ENCODE data around the gene EEF2K. TPM values are rescaled to one million over a fixed set of nuclear protein-coding genes. Genes with fewer than 3 reads are reported as not detected.

The EEF2K gene
- total and polyA plus RNA-seq, 2 of the 13 experiments (the other 11 are each of a cell fraction or from before 2014, with no cell fraction given): 22.0 to 23.8 TPM

DNA sequence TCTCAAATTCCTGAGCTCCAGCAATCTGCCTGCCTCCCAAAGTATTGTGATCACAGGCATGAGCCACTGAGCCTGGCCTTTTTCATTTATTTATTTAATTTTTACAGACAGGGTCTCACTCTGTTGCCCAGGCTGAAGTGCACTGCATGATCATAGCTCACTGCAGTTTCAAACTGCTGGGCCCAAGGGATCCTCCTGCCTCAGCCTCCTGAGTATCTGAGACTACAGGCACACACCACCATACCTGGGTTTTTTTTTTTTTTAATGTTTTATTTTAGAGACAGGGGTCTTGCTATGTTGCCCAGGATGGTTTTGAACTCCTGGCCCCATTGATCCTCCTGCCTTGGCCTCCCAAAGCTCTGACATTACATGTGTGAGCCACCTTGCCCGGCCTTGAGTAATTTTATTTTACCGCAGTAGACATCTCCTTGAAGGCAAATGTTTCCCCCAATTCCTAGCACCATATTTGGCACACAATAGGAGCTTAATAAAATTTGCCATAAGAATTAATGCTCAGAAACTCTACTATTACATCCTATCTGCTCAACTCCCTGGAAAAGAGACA is 1.9 kb upstream of the EEF2K start (continued):
- TF ChIP-seq, protein P1, sequence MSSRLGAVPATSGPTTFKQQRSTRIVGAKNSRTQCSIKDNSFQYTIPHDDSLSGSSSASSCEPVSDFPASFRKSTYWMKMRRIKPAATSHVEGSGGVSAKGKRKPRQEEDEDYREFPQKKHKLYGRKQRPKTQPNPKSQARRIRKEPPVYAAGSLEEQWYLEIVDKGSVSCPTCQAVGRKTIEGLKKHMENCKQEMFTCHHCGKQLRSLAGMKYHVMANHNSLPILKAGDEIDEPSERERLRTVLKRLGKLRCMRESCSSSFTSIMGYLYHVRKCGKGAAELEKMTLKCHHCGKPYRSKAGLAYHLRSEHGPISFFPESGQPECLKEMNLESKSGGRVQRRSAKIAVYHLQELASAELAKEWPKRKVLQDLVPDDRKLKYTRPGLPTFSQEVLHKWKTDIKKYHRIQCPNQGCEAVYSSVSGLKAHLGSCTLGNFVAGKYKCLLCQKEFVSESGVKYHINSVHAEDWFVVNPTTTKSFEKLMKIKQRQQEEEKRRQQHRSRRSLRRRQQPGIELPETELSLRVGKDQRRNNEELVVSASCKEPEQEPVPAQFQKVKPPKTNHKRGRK (CRISPR knock-in tag; IDR thresholded peaks at IDR 0.05): no peak
- TF ChIP-seq ZNF605 (CRISPR knock-in tag; IDR thresholded peaks at IDR 0.05) (peak; percentile 6; the same call in 1 of the 2 replicates), HOXD1 (CRISPR knock-in tag; IDR thresholded peaks at IDR 0.05) (no peak), NONO (IDR thresholded peaks at IDR 0.05) (no peak), NONO (CRISPR knock-in tag; conservative IDR thresholded peaks at IDR 0.05) (no peak), MIER2 (CRISPR knock-in tag; IDR thresholded peaks at IDR 0.05) (0 out of 2 replicates have a peak, but pooled peaks have one; percentile 37), MAZ (IDR thresholded peaks at IDR 0.05; ENCODE audit: borderline replicate concordance, low read depth, low read length) (no peak), MAZ (CRISPR knock-in tag; IDR thresholded peaks at IDR 0.05; ENCODE audit: low read depth) (0 out of 2 replicates have a peak, but pooled peaks have one; percentile 37), ZNF557 (CRISPR knock-in tag; IDR thresholded peaks at IDR 0.05) (no peak), DNMT3B (CRISPR knock-in tag; conservative IDR thresholded peaks at IDR 0.05) (no peak), ZNF274 (CRISPR knock-in tag; IDR thresholded peaks at IDR 0.05) (no peak), ZSCAN30 (CRISPR knock-in tag; IDR thresholded peaks at IDR 0.05) (no peak), RCOR2 (CRISPR knock-in tag; IDR thresholded peaks at IDR 0.05) (no peak; the same call in 1 of the 2 replicates), FOSL2 (CRISPR knock-in tag; IDR thresholded peaks at IDR 0.05) (no peak), TARDBP (CRISPR knock-in tag; IDR thresholded peaks at IDR 0.05) (no peak), NCOA5 (CRISPR knock-in tag; IDR thresholded peaks at IDR 0.05) (no peak), ZNF10 (CRISPR knock-in tag; IDR thresholded peaks at IDR 0.05; ENCODE audit: borderline replicate concordance, low read depth) (no peak), ZNF850 (CRISPR knock-in tag; conservative IDR thresholded peaks at IDR 0.05) (no peak), NFIC (IDR thresholded peaks at IDR 0.05; ENCODE audit: low read length) (no peak)
- TF ChIP-seq, protein P2, sequence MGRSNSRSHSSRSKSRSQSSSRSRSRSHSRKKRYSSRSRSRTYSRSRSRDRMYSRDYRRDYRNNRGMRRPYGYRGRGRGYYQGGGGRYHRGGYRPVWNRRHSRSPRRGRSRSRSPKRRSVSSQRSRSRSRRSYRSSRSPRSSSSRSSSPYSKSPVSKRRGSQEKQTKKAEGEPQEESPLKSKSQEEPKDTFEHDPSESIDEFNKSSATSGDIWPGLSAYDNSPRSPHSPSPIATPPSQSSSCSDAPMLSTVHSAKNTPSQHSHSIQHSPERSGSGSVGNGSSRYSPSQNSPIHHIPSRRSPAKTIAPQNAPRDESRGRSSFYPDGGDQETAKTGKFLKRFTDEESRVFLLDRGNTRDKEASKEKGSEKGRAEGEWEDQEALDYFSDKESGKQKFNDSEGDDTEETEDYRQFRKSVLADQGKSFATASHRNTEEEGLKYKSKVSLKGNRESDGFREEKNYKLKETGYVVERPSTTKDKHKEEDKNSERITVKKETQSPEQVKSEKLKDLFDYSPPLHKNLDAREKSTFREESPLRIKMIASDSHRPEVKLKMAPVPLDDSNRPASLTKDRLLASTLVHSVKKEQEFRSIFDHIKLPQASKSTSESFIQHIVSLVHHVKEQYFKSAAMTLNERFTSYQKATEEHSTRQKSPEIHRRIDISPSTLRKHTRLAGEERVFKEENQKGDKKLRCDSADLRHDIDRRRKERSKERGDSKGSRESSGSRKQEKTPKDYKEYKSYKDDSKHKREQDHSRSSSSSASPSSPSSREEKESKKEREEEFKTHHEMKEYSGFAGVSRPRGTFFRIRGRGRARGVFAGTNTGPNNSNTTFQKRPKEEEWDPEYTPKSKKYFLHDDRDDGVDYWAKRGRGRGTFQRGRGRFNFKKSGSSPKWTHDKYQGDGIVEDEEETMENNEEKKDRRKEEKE (IDR thresholded peaks at IDR 0.05): no peak
- TF ChIP-seq, protein P3, sequence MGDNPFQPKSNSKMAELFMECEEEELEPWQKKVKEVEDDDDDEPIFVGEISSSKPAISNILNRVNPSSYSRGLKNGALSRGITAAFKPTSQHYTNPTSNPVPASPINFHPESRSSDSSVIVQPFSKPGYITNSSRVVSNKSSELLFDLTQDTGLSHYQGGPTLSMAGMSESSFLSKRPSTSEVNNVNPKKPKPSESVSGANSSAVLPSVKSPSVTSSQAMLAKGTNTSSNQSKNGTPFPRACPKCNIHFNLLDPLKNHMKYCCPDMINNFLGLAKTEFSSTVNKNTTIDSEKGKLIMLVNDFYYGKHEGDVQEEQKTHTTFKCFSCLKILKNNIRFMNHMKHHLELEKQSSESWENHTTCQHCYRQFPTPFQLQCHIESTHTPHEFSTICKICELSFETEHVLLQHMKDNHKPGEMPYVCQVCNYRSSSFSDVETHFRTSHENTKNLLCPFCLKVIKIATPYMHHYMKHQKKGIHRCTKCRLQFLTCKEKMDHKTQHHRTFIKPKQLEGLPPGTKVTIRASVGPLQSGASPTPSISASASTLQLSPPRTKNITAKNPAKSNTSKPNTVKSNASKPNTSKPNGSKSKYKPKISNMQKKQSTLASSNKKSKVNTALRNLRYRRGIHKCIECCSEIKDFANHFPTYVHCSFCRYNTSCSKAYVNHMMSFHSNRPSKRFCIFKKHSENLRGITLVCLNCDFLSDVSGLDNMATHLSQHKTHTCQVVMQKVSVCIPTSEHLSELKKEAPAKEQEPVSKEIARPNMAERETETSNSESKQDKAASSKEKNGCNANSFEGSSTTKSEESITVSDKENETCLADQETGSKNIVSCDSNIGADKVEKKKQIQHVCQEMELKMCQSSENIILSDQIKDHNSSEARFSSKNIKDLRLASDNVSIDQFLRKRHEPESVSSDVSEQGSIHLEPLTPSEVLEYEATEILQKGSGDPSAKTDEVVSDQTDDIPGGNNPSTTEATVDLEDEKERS (CRISPR knock-in tag; IDR thresholded peaks at IDR 0.05): no peak
- TF ChIP-seq, protein P4, sequence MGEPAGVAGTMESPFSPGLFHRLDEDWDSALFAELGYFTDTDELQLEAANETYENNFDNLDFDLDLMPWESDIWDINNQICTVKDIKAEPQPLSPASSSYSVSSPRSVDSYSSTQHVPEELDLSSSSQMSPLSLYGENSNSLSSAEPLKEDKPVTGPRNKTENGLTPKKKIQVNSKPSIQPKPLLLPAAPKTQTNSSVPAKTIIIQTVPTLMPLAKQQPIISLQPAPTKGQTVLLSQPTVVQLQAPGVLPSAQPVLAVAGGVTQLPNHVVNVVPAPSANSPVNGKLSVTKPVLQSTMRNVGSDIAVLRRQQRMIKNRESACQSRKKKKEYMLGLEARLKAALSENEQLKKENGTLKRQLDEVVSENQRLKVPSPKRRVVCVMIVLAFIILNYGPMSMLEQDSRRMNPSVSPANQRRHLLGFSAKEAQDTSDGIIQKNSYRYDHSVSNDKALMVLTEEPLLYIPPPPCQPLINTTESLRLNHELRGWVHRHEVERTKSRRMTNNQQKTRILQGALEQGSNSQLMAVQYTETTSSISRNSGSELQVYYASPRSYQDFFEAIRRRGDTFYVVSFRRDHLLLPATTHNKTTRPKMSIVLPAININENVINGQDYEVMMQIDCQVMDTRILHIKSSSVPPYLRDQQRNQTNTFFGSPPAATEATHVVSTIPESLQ (CRISPR knock-in tag; conservative IDR thresholded peaks at IDR 0.05): no peak

Measured in HepG2 (cell line).